ENCODE measurements around the gene IFI30. TPM values are rescaled to one million over a fixed set of nuclear protein-coding genes. Genes with fewer than 3 reads are reported as not detected.

Gene IFI30
- total RNA-seq, 2 donors from 2014 or later: 10.2 to 11.4 TPM

DNA sequence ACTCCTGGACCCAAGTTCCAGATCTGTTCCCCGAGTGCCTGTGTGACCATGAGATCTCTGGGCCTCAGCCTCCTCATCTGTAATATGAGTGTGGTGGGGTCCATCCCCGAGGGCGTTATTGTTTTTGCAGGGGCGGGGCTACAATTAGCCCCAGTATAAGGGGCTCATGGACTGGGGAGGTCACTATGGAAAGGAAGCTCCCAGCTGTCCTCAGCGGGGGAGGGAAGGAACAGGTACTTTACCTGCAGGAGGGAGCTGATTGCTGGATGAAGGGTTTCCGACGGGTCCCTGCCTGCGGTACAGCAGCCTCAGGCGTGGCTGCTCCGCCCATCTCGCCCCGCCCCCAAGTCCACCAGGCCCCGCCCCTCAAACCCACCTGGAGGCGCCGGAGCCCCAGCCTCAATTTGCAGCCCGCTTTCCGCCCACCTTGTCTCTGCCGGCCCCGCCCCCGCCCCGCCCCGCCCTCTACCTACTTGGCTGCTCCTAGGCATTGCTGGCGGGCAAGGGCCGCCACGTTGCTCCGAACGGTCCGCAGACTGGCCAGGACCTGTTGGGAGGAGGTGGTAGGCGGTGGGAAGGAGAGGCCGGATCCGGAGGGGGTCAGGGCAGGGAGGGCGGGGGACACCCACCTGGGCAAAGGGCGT is 47.1 kb downstream of the IFI30 start:
- Mint-ChIP-seq H3K4me1 (ENCODE audit: low read depth) (peaks cover 18% of the 10 kb centered on the region), H3K4me3 (no peak overlapping the region), H3K36me3 (ENCODE audit: insufficient read depth in 2 of 2) (peaks cover 0 to 1% of the 10 kb centered on the region in 2 donors), H3K27ac (no peak overlapping the region), H3K27me3 (ENCODE audit: low read depth) (peaks cover 30% of the 10 kb centered on the region), H3K9me3 (no peaks in the 10 kb centered on the region)
- DNase-seq: no peak
- ATAC-seq (replicated peaks in 1 of 2): no peak

DNA sequence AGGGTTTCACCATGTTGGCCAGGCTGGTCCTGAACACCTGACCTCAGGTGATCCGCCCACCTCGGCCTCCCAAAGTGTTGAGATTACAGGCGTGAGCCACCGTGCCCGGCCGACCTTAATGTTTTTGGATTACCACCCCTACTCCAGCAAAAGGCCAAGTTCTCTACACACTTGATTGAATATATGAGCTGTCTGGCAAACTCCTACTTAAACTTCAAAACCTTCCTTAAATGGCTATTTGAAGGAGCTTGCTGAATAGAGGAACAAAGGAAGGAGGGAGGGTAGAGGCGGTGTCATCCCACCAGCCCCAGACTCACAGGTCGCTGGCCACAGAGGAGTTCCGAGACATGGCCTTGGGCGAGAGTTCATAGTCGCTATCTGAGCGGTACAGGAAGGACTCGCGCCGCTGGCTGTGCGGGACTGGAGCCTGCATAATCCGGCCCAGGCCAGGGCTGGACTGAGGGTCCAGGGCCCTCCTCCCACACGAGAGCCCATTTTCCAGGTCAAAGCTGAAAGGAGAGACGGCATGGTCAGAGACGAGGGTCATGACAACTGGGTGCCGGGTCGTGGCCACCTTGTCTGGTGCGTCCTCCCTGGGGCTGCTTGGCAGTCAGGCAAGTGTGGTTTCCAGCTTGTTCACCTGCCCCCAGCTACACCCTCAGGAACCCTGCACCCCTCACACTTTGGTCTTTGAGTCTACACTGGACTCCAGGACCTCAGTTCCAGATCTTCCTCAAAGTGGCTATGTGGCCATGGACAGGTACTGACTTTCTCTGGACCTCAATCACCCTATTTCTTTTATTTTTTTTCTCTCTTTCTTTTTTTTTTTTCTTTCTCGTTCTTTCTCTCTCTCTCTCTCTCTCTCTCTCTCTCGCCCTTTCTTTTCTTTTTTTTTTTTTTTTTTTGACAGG is 48.5 kb downstream of the IFI30 start:
- peaks cover 20% of the 10 kb centered on the region for H3K4me1 Mint-ChIP-seq (ENCODE audit: low read depth)
- DNase-seq (no peak), ATAC-seq (replicated peaks in 1 of 2) (no peak)
- peaks cover 0 to 1% of the 10 kb centered on the region in 2 donors for H3K36me3 Mint-ChIP-seq (ENCODE audit: insufficient read depth in 2 of 2)
- no peak overlapping the region for H3K27ac Mint-ChIP-seq
- H3K27me3 Mint-ChIP-seq (ENCODE audit: low read depth): peaks cover 40% of the 10 kb centered on the region
- no peak overlapping the region for H3K4me3 Mint-ChIP-seq
- H3K9me3 Mint-ChIP-seq: no peaks in the 10 kb centered on the region

DNA sequence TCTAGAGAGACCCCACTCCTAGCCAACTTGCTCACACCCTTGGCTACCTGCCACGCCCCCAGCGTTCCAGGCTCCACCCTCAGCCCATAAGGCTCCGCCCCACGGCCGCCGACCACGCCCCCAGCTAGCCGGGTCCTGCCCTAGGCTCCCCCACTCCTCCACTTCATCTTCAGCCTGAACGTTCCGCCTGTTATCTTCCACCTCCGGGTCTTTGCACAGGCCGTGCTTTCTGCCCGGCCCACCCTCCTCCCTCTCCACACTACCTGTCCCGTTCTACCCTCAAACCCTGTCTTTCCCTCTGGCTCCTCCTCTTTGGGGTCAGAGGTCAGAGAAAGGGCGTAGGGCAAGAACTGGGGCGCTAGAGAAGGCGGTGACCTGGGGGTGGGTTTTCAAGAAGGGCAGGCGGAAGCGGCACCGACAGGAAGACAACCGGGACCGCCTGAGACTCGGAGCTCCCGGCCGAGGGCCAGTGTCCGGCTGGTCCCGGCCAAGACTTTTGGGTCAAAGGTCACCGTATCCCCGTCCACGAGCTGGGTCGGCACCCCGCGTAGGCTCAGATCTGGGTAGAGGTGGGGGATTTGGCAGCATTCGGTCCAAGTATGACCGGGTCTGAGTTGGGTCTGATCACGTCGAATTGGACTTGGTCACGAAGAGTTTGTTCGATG is 50.4 kb downstream of the IFI30 start:
- no peaks in the 10 kb centered on the region for H3K9me3 Mint-ChIP-seq
- peaks cover 20% of the 10 kb centered on the region for H3K4me1 Mint-ChIP-seq (ENCODE audit: low read depth)
- peaks cover 0 to 1% of the 10 kb centered on the region in 2 donors for H3K36me3 Mint-ChIP-seq (ENCODE audit: insufficient read depth in 2 of 2)
- peaks cover 50% of the 10 kb centered on the region for H3K27me3 Mint-ChIP-seq (ENCODE audit: low read depth)
- H3K27ac Mint-ChIP-seq: peak overlapping the region; percentile 31
- H3K4me3 Mint-ChIP-seq: peak overlapping the region; percentile 96
- ATAC-seq (replicated peaks in 1 of 2) (peak; percentile 23 to 35), DNase-seq (peak; percentile 49 to 68)

DNA sequence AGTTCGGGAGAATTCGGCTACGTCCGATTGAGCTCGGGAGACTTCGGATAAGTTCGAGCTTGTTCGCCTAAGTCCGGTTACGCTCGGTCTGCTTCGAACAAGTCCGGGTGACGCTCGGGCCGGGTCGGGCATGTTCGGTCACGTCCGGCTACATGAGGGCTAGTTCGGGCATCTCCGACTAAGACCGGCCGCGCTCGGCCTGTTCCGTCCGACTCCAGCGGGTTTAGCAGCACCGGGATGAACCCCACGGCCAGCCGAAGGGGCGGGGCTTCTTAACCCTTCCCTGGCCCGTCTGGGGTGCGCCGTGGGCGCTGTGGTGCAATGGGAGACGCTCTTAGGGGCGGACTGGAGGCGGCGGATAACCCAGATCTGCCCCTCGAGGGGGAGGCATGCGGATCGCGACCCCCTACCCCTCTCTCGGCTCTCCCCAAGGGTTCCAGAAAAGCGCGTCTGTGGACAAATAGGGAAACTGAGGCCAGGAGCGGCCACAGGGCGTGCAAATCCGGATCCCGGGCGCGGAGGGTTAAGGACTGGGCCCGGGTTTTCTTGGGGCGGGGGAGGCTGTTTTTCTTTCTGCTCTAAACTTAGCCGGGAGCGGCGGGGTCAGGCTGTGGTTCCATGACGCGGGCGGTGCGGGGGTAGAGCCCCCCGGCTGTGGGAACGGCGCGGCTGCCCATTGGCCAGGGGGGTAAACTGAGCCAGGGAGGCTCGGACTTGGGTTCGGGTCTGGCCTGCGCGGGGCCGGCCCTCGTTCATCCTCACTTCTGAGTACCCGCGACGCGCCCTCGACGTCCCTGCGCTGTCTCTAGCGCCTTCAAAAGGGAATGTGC is 51.1 kb downstream of the IFI30 start:
- peak; percentile 98 for ATAC-seq (replicated peaks in 1 of 2)

DNA sequence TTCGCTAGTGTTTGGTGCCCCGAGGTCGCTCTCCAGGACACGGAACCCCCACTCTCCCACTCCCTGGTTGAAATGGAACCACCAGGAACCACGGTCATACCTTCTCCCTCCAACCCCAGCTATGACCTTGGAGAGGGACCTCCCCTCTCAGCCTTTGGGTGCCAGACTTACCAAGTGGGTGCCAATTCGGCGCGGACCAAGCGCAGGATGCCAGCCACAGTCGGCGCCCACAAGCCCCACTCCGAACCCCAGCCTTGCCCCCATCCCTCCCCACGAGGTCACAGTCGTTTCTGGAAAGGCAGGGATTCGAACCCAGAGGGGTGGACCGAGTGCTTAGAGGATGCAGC is 51.7 kb downstream of the IFI30 start:
- H3K9me3 Mint-ChIP-seq: no peaks in the 10 kb centered on the region
- H3K27ac Mint-ChIP-seq: no peak overlapping the region
- H3K36me3 Mint-ChIP-seq (ENCODE audit: insufficient read depth in 2 of 2): peaks cover 0 to 1% of the 10 kb centered on the region in 2 donors
- ATAC-seq (replicated peaks in 1 of 2): no peak
- peaks cover 20% of the 10 kb centered on the region for H3K4me1 Mint-ChIP-seq (ENCODE audit: low read depth)
- H3K27me3 Mint-ChIP-seq (ENCODE audit: low read depth): peaks cover 60% of the 10 kb centered on the region
- no peak for DNase-seq
- peak overlapping the region; percentile 96 for H3K4me3 Mint-ChIP-seq

More for the DNA sequence above, 51.1 kb downstream of the IFI30 start:
- Mint-ChIP-seq H3K27ac (peak overlapping the region; percentile 31), H3K27me3 (ENCODE audit: low read depth) (peaks cover 55% of the 10 kb centered on the region), H3K9me3 (no peaks in the 10 kb centered on the region), H3K4me3 (peak overlapping the region; percentile 96), H3K4me1 (ENCODE audit: low read depth) (peaks cover 20% of the 10 kb centered on the region), H3K36me3 (ENCODE audit: insufficient read depth in 2 of 2) (peaks cover 0 to 1% of the 10 kb centered on the region in 2 donors)
- DNase-seq: peak; percentile 96 to 97

DNA sequence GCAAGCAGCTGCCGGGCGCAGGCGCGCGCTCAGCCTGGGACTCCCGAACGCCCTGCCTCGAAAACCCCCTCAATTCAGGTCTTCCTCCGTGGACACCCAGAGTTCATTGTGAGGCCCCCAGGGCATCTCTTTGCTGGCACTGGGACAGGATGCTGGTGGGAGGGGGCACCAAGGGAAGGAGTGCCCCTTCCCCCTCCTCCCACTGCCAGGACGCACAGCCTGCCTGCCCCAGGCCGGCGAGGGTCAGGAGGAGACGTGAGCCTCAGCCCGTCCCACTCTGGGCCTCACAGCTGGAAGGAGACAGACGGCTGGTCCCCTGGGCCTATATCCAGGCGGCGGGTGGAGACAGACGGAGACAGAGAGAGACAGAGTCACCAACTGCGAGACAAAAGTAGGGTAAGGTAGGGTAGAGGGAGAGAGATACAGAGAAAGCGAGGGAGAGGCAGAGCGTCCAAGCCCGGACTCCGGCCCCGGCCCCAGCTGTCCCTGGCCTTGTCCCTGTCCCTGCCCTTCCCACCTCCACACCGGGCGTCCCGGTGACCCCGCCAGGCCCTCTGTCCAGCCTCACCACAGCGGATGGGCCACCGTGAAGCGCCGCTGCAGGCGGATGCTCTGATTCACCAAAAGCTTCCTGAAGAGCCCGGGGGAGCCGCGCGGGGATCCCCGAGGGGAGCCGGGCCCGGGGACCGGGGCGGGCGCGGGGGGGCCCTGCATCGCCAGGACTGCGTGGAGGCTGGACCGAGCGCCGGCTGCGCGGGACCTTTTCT is 52.3 kb downstream of the IFI30 start, which contains the start of gene PDE4C:
TSS of gene PDE4C (minus strand) at position 737 of the 767 bp plus-strand sequence. CDS start at position 714, 23 bp downstream.
- H3K4me1 Mint-ChIP-seq (ENCODE audit: low read depth): peaks cover 21% of the 10 kb centered on the region
- peak within 1 kb of the TSS; percentile 96 for H3K4me3 Mint-ChIP-seq
- DNase-seq (no peak), ATAC-seq (replicated peaks in 1 of 2) (no peak)
- H3K36me3 Mint-ChIP-seq (ENCODE audit: insufficient read depth in 2 of 2): peaks cover 0 to 1% of the 10 kb centered on the region in 2 donors
- peaks cover 66% of the 10 kb centered on the region for H3K27me3 Mint-ChIP-seq (ENCODE audit: low read depth)
- no peak within 1 kb of the TSS for H3K27ac Mint-ChIP-seq
- no peaks in the 10 kb centered on the region for H3K9me3 Mint-ChIP-seq

DNA sequence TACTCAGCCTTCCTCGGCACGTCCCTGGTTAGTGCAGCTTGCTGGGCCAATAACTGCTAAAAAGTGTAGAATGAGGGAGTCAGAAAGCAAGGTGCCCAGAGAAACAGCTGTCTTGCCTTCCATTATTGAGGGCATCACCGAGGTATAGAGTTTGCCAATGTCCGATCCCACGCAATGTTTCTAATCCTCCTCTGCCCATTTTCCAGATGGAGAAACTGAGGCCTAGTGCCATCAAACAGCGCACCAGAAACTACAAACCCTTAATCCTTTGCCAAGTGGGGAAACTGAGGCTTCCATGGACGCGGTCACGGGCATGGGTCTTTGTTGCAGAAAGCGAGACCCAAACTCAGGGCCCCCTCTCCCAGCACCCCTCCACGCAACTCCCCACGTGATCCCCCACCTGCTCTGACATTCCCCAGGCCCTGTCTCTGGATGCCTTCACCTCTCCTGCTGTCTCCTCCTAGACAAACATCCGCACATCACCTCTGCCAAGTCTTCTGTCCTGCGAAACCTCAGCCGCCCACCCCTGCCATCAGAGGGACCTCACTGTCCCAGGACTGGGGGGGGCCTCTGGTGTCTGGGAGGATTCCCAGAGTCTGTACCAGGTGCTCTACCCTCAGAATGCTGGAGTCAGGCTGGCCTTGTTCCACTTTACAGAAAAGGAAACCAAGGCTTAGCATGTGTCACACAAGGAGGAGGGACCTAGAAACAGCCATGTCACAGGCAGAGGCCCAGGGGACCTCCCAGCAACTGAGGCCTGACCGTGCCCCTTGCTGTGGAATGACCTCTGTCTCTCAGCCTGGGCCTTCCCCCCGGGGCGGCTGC is 53.6 kb downstream of the IFI30 start:
- H3K9me3 Mint-ChIP-seq: no peaks in the 10 kb centered on the region
- no peak overlapping the region for H3K27ac Mint-ChIP-seq
- H3K36me3 Mint-ChIP-seq (ENCODE audit: insufficient read depth in 2 of 2): peaks cover 0 to 1% of the 10 kb centered on the region in 2 donors
- no peak for ATAC-seq (replicated peaks in 1 of 2)
- peaks cover 65% of the 10 kb centered on the region for H3K27me3 Mint-ChIP-seq (ENCODE audit: low read depth)
- no peak for DNase-seq
- peaks cover 27% of the 10 kb centered on the region for H3K4me1 Mint-ChIP-seq (ENCODE audit: low read depth)
- H3K4me3 Mint-ChIP-seq: peak overlapping the region in 1 of 2 donors; percentile 2

Other genes with a start within 250 kb of the IFI30 start
- gene CCDC124, start 240.8 kb upstream of the IFI30 start, total RNA-seq: 10 to 100 TPM; 50.1 to 68.1 TPM
- 1 to 10 TPM in 1 of 2 donors, under 1 TPM in 1; 0.69 to 1.2 TPM for gene KCNN1, start 206.7 kb upstream of the IFI30 start, total RNA-seq
- 10 to 100 TPM; 41.4 to 47.9 TPM for gene ARRDC2, start 165.6 kb upstream of the IFI30 start, total RNA-seq
- 10 to 100 TPM; 13.4 to 20.4 TPM for gene IL12RB1, start 86.9 kb upstream of the IFI30 start, total RNA-seq
- gene MAST3, start 76.0 kb upstream of the IFI30 start, total RNA-seq: 10 to 100 TPM; 22.4 to 23.2 TPM
- 10 to 100 TPM; 13.3 to 15.4 TPM for gene PIK3R2, start 20.6 kb upstream of the IFI30 start, total RNA-seq
- gene MPV17L2, start 19.4 kb downstream of the IFI30 start, total RNA-seq: 10 to 100 TPM in 1 of 2 donors, 1 to 10 TPM in 1; 9.8 to 10.1 TPM
- 1 to 10 TPM; 1.8 to 1.9 TPM for gene RAB3A, start 30.2 kb downstream of the IFI30 start, total RNA-seq
- gene PDE4C, start 52.6 kb downstream of the IFI30 start, total RNA-seq: under 1 TPM in 1 of 2 donors, not detected in 1; 0.10 TPM
- gene IQCN, start 100.6 kb downstream of the IFI30 start, total RNA-seq: 1 to 10 TPM; 2.2 to 2.8 TPM
- 100 to 1,000 TPM; 197 to 235 TPM for gene JUND, start 107.8 kb downstream of the IFI30 start, total RNA-seq
- gene LSM4, start 149.3 kb downstream of the IFI30 start, total RNA-seq: 100 to 1,000 TPM; 178 to 250 TPM
- 10 to 100 TPM; 55.5 to 58.0 TPM for gene PGPEP1, start 166.8 kb downstream of the IFI30 start, total RNA-seq
- gene GDF15, start 212.3 kb downstream of the IFI30 start, total RNA-seq: under 1 TPM in 1 of 2 donors, not detected in 1; 0.60 TPM
- not detected for gene LRRC25, start 223.8 kb downstream of the IFI30 start, total RNA-seq
- 10 to 100 TPM; 46.8 to 48.1 TPM for gene SSBP4, start 245.6 kb downstream of the IFI30 start, total RNA-seq